Measurements from ENCODE around the gene AIDA. TPM values are rescaled to one million over a fixed set of nuclear protein-coding genes. Genes with fewer than 3 reads are reported as not detected.

The AIDA gene
- total and polyA plus RNA-seq, 4 donors: 35.1 to 97.2 (median 62.2) TPM

- Histone ChIP-seq H3K27ac (ENCODE audit: low read depth in 1 of 2, low read length in 1 of 2) (no peak overlapping the region), H3K27me3 (ENCODE audit: control insufficient read depth in 3 of 3, insufficient read depth in 3 of 3, low read length in 2 of 3) (no peaks in the 10 kb centered on the region), H3K4me1 (ENCODE audit: control insufficient read depth in 5 of 5, insufficient read depth in 5 of 5, low read length in 5 of 5) (no peaks in the 10 kb centered on the region), H3K4me3 (no peak overlapping the region), H3K36me3 (ENCODE audit: control insufficient read depth in 4 of 4, insufficient read depth in 4 of 4, low read length in 4 of 4) (peaks cover 21 to 55% (median 37%) of the 10 kb centered on the region in 4 donors), H3K9ac (ENCODE audit: insufficient read depth in 1 of 2, low read length in 2 of 2) (no peak overlapping the region), H3K9me3 (ENCODE audit: control insufficient read depth in 4 of 4, insufficient read depth in 3 of 4, low read length in 3 of 4) (no peaks in the 10 kb centered on the region)
- 83 to 89% methylated on average over 7 of the region's 7 CpGs for WGBS, 2 donors
- TF ChIP-seq CTCF (IDR thresholded peaks at IDR 0.05; ENCODE audit: control extremely low read depth, extremely low read depth): no peak
- DNase-seq: peak in 2 of 3 donors; percentile 5 to 6
- no peak for ATAC-seq (ENCODE audit: insufficient read depth, low FRiP score)
These were observed 46.3 kb downstream of the AIDA start for GRCh38 chr1:222665964-222666363.

- H3K36me3 ChIP-seq (ENCODE audit: control insufficient read depth in 4 of 4, insufficient read depth in 4 of 4, low read length in 4 of 4): peaks cover 22 to 68% (median 45%) of the 10 kb centered on the region in 4 donors
- H3K27me3 ChIP-seq (ENCODE audit: control insufficient read depth in 3 of 3, insufficient read depth in 3 of 3, low read length in 2 of 3): no peaks in the 10 kb centered on the region
- DNase-seq: no peak
- H3K9ac ChIP-seq (ENCODE audit: insufficient read depth in 1 of 2, low read length in 2 of 2): no peak overlapping the region
- 96 to 97% methylated on average over 4 of the region's 4 CpGs for WGBS, 2 donors
- no peak for TF ChIP-seq CTCF (IDR thresholded peaks at IDR 0.05; ENCODE audit: control extremely low read depth, extremely low read depth)
- no peak overlapping the region for H3K27ac ChIP-seq (ENCODE audit: low read depth in 1 of 2, low read length in 1 of 2)
- H3K9me3 ChIP-seq (ENCODE audit: control insufficient read depth in 4 of 4, insufficient read depth in 3 of 4, low read length in 3 of 4): no peaks in the 10 kb centered on the region
- ATAC-seq (ENCODE audit: insufficient read depth, low FRiP score): no peak
- H3K4me1 ChIP-seq (ENCODE audit: control insufficient read depth in 5 of 5, insufficient read depth in 5 of 5, low read length in 5 of 5): no peaks in the 10 kb centered on the region
- H3K4me3 ChIP-seq: no peak overlapping the region
These were observed 48.8 kb downstream of the AIDA start for GRCh38 chr1:222663431-222663934.

GRCh38 chr1:222657899-222658298, 54.4 kb downstream of the AIDA start:
- no peak overlapping the region for H3K4me3 ChIP-seq
- H3K4me1 ChIP-seq (ENCODE audit: control insufficient read depth in 5 of 5, insufficient read depth in 5 of 5, low read length in 5 of 5): peaks cover 0 to 9% (median 0%) of the 10 kb centered on the region in 5 donors
- DNase-seq: no peak
- TF ChIP-seq CTCF (IDR thresholded peaks at IDR 0.05; ENCODE audit: control extremely low read depth, extremely low read depth): no peak
- 91 to 97% methylated on average over 2 of the region's 2 CpGs for WGBS, 2 donors
- no peak overlapping the region for H3K27ac ChIP-seq (ENCODE audit: low read depth in 1 of 2, low read length in 1 of 2)
- no peaks in the 10 kb centered on the region for H3K27me3 ChIP-seq (ENCODE audit: control insufficient read depth in 3 of 3, insufficient read depth in 3 of 3, low read length in 2 of 3)
- H3K36me3 ChIP-seq (ENCODE audit: control insufficient read depth in 4 of 4, insufficient read depth in 4 of 4, low read length in 4 of 4): peaks cover 21 to 72% (median 44%) of the 10 kb centered on the region in 4 donors
- no peak for ATAC-seq (ENCODE audit: insufficient read depth, low FRiP score)
- no peaks in the 10 kb centered on the region for H3K9me3 ChIP-seq (ENCODE audit: control insufficient read depth in 4 of 4, insufficient read depth in 3 of 4, low read length in 3 of 4)
- H3K9ac ChIP-seq (ENCODE audit: insufficient read depth in 1 of 2, low read length in 2 of 2): no peak overlapping the region

Data from lung (tissue), 12 donors.